Activated T-cell treated with anti-CD3 and anti-CD28 coated beads, Interleukin-2, amount 50 U/mL, for 24 hours (primary cell): ENCODE data around the gene NEO1.

Experiments used
- DNase-seq: peaks from one replicate; pipeline ENCODE4 v3.0.0-alpha.2; 2020
- H3K27ac Mint-ChIP-seq: 2 replicates; pipeline ENCODE4 v1.8.0; 2020; ENCODE audit warnings: mild to moderate bottlenecking, mixed read lengths
- H3K27me3 Mint-ChIP-seq: 2 replicates; pipeline ENCODE4 v1.8.0; 2020; ENCODE audit warnings: mixed read lengths
- H3K36me3 Mint-ChIP-seq: 2 replicates; pipeline ENCODE4 v1.8.0; 2020; ENCODE audit warnings: low read depth, mixed read lengths
- H3K4me1 Mint-ChIP-seq: 2 replicates; pipeline ENCODE4 v1.8.0; 2020; ENCODE audit warnings: low read depth, mixed read lengths
- H3K4me3 Mint-ChIP-seq: 2 replicates; pipeline ENCODE4 v1.8.0; 2020; ENCODE audit warnings: mild to moderate bottlenecking, moderate library complexity, mixed read lengths
- H3K9me3 Mint-ChIP-seq: 2 replicates; pipeline ENCODE4 v1.8.0; 2020; ENCODE audit warnings: mixed read lengths

Gene NEO1

DNA sequence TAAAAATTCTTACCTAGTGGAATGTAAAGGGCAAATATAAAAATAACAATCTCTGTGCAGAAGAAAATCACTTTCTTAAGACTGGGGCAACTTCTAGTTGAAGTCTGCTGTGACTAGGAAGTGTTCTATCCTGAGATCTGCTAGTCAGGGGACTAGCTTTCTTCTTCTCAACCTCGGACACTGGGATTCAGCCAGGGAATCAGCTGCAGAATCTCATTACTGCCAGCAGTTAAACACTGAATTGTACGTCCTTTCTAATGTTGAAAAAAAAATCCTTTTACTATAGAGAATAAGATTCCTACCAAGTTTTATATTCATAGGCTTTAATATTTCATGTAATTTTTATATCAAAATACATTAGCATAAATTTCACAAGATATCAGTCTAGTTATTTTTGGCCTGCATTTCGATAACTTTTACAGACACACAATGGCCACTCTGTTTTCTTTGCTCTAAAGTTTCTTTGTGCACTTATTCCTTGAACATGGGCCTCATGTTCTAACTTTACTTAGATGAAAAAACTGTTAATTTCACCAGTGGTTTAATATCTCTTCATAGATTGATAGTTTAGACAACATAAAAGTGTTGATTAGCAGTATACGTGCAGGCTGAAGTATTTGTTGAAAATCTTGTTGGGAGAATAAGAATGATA, 2.6 kb upstream of the NEO1 start:
- Mint-ChIP-seq H3K9me3 (no peaks in the 10 kb centered on the region), H3K27me3 (peaks cover 15% of the 10 kb centered on the region)

DNA sequence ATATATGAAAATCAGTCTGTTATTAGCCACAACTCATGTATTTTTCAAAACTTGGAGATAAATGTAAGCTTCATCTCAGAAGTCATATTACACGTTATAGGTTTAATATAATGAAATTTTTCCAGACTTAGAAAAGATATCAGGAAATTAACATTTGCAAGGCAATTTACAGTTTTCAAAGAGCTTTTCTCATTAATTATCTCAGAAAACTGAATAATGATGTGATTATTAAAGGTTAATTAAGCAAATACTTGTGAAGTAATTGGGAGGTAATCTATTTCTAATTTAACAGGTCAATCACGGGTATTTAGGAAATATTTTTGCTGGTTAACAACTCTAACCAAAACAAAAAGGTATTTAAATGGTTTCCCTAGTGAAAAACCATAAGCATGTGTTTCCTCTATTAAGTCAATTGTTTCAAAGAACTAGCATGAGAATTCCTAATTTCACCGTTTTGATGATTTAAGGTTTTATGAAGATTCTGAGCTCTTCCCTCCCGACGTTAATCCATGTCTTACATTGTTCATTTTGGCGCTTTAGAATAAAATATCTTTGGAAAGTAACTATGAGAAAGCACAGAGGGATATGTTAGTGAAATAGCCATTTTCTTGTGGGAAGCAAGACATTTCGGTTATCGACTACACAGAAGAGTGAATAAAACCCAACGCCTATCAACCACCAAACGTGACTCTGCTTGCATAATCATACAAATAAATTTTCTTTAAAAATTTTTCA, 1.5 kb upstream of the NEO1 start:
- H3K4me1 Mint-ChIP-seq, result peaks cover 11% of the 10 kb centered on the region
- H3K27ac Mint-ChIP-seq, result no peak overlapping the region
- peak overlapping the region; percentile 72 for H3K4me3 Mint-ChIP-seq

More for the DNA sequence above, 2.6 kb upstream of the NEO1 start:
- Mint-ChIP-seq H3K36me3 (no peaks in the 10 kb centered on the region), H3K27ac (no peak overlapping the region), H3K4me1 (peaks cover 11% of the 10 kb centered on the region), H3K4me3 (no peak overlapping the region)
- no peak for DNase-seq

DNA sequence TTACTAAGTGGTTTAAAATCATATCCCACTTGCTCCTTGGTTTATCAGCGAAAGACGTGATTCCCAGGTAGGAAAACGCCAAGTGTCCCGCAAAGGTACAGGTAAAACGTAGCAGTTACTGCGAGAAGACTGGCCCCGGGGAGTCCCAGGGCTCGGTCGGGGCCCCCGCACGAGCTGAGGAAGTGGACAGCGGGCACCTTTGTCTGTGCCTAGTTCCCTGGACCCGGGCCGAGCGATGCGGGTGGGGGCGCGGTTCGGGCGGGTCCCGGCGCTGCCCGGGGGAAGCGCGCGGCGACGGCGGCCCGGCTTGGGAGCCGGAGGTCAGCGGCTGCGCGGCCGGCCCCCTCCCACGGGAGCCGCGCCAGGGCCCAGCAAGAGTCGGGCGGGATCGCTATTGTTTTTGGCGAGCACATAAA, 864 bp upstream of the NEO1 start:
- no peak for DNase-seq
- Mint-ChIP-seq H3K27me3 (peaks cover 15% of the 10 kb centered on the region), H3K36me3 (no peaks in the 10 kb centered on the region), H3K9me3 (no peaks in the 10 kb centered on the region), H3K27ac (no peak overlapping the region), H3K4me3 (peak overlapping the region; percentile 76), H3K4me1 (peaks cover 11% of the 10 kb centered on the region)

More for the DNA sequence above, 1.5 kb upstream of the NEO1 start:
- Mint-ChIP-seq H3K27me3 (peaks cover 15% of the 10 kb centered on the region), H3K36me3 (no peaks in the 10 kb centered on the region), H3K9me3 (no peaks in the 10 kb centered on the region)
- no peak for DNase-seq

DNA sequence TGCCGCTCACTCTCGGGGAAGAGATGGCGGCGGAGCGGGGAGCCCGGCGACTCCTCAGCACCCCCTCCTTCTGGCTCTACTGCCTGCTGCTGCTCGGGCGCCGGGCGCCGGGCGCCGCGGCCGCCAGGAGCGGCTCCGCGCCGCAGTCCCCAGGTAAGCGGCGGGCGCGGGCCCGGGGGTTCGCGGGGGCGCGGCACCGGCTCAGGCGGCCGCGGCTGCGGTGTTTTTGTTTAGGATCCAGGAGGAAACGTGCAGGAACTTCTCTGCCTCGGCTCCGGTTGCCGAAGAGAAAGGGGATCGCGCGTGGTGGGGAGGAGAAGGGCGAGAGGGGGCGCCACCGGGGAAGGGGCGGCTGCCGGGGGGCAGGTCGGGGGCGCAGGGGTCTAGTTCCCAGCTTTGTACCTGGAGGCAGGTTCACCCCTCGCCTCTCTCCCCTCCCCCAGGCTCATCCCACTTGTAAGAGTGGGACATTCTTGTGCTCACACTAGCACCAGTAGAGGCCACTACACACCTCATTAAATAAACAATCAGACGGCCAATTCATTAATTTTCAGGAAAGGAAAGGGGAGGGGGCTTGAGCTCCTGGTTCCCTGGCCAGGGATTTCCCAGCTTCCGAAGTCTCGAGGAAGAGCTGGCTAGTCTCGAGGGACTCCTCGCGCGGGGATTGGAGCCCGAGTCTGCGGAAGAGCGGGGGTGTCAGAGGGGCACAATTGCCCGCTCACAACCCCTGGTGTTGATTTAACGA, 562 bp downstream of the NEO1 start:
- H3K36me3 Mint-ChIP-seq, result no peaks in the 10 kb centered on the region
- peaks cover 15% of the 10 kb centered on the region for H3K27me3 Mint-ChIP-seq
- H3K4me3 Mint-ChIP-seq, result peak overlapping the region; percentile 81
- H3K27ac Mint-ChIP-seq, result peak overlapping the region; percentile 37
- H3K9me3 Mint-ChIP-seq, result no peaks in the 10 kb centered on the region
- peaks cover 11% of the 10 kb centered on the region for H3K4me1 Mint-ChIP-seq
- DNase-seq, result peak; percentile 43

DNA sequence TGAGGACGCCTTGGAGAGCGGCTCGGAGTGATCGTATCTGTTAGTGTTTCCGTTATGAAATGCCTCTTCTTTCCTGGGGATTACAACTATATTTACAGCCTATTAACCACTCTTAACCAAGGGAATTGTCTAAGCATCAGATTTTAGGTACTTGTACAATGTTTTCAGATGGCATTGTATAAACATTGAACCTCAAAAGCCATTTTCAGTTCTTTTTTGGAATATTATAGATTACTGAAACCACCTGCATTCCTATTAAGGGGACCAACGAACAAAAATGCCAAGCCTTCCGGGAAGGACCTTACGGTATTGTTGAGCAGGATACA, 1.1 kb downstream of the NEO1 start:
- Mint-ChIP-seq H3K4me3 (peak overlapping the region; percentile 81), H3K27ac (peak overlapping the region; percentile 37)

DNA sequence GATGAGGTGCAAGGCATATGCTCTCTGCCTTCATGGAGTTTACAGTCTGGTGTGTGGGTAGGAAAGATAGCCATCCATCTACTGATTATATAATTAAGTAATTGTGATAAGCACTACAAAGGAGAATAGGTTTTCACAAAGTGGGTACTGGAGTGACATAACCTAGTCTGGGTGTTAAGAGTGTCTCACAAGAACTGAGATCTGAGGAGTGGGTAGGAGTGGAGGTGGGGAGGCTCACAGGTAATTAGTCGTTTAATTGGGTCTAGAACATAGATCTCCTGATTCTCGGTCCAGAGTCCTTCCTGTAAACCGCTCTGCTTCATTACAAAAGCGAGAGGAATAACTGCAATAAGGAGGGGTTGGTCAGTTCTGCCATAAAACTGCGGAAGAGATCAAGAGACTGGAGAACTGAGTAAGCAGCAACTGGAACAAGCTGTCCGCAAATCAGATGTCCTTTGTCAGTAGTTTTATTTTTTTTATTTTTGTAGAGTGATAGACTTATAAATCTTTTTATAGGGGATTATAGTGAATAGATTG, 2.2 kb downstream of the NEO1 start:
- no peak overlapping the region for H3K27ac Mint-ChIP-seq
- peaks cover 11% of the 10 kb centered on the region for H3K4me1 Mint-ChIP-seq
- H3K9me3 Mint-ChIP-seq, result no peaks in the 10 kb centered on the region
- H3K27me3 Mint-ChIP-seq, result peaks cover 15% of the 10 kb centered on the region
- H3K36me3 Mint-ChIP-seq, result no peaks in the 10 kb centered on the region
- H3K4me3 Mint-ChIP-seq, result no peak overlapping the region
- DNase-seq, result no peak

More for the DNA sequence above, 1.1 kb downstream of the NEO1 start:
- H3K4me1 Mint-ChIP-seq, result peaks cover 11% of the 10 kb centered on the region
- H3K27me3 Mint-ChIP-seq, result peaks cover 15% of the 10 kb centered on the region
- no peak for DNase-seq
- no peaks in the 10 kb centered on the region for H3K36me3 Mint-ChIP-seq
- H3K9me3 Mint-ChIP-seq, result no peaks in the 10 kb centered on the region

DNA sequence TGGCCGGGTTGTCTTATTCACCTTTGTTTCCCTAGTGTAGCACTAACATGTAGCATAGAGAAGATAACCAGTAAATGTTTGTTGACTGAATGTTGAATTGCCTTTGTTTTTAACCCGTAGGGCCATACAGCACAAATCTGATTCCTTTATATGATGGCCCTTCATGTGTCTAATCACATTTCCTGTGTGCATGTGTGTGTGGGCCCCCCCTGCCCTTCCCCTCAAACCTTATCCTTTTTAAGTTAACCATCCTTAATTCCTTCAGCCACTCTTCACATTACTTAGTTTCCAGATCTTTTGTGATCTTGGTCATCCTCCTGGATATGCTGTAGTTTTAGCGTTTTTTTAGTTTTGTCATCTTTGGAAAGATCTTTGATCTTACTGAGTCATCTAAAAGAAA, 4.2 kb downstream of the NEO1 start:
- H3K36me3 Mint-ChIP-seq, result no peaks in the 10 kb centered on the region
- no peaks in the 10 kb centered on the region for H3K9me3 Mint-ChIP-seq
- DNase-seq, result no peak
- H3K27me3 Mint-ChIP-seq, result peaks cover 10% of the 10 kb centered on the region
- no peak overlapping the region for H3K27ac Mint-ChIP-seq
- H3K4me1 Mint-ChIP-seq, result peaks cover 7% of the 10 kb centered on the region
- no peak overlapping the region for H3K4me3 Mint-ChIP-seq

DNA sequence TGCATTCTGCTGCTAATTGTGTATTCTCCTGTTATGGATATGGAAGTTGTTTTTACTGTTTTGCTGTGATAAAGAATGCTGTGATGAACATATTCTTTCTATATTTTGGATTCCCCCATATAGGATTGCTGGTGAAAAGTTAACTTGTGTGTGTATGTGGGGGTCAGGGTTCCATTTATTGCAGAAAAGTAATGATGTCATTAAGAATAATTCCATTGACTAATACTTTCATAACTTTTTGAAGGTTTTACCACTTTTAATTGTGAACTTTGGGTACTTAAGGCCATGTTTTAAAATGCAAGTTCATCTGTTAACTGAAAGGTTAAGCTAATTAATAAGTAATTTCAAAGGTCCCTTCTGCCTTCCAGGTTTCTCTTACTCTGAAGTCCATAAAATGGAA, 6.2 kb downstream of the NEO1 start:
- H3K4me1 Mint-ChIP-seq, result peaks cover 2% of the 10 kb centered on the region
- H3K27ac Mint-ChIP-seq, result no peak overlapping the region
- DNase-seq, result no peak
- no peaks in the 10 kb centered on the region for H3K9me3 Mint-ChIP-seq
- no peak overlapping the region for H3K4me3 Mint-ChIP-seq
- peaks cover 8% of the 10 kb centered on the region for H3K27me3 Mint-ChIP-seq
- H3K36me3 Mint-ChIP-seq, result no peaks in the 10 kb centered on the region

DNA sequence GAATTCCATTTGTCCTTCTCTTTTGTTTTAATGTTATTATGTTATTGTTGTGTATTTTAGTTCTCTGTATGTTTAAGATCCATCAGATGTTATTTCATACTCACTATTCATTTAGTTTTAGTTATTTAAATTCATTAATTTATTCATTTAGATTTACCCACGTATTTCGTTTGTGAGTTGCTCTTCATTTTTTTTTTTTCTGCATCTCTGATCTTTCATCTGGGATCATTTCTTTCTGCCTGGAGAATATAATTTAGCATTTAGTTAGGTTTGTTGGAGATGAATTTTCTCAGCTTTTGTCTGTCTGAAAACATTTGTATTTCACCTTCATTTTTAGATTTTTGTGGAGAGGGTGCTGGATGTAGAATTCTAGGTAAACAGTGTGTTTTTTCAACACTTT, 12.9 kb downstream of the NEO1 start:
- Mint-ChIP-seq H3K36me3 (no peaks in the 10 kb centered on the region), H3K27me3 (peaks cover 8% of the 10 kb centered on the region), H3K4me3 (no peak overlapping the region), H3K4me1 (no peaks in the 10 kb centered on the region), H3K9me3 (no peaks in the 10 kb centered on the region), H3K27ac (no peak overlapping the region)
- no peak for DNase-seq

DNA sequence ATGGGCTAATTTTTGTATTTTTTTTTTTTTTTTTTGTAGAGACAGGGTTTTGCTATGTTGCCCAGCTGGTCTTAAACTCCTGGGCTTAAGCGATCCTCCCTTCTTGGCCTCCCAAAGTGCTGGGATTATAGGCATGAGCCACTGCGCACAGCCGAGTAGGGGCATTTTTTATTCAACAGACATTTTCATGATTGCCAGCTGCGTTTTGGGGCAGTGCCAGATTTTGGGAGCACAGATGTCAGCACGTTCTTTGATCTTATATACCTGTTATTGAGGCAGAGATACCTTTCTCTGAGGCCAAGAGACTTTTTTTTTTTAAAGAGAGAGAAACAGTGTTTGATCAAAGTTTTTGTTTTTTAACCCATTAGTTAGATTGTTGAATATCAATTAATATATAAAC, 16.8 kb downstream of the NEO1 start:
- Mint-ChIP-seq H3K27ac (no peak overlapping the region), H3K4me1 (no peaks in the 10 kb centered on the region), H3K4me3 (no peak overlapping the region), H3K36me3 (no peaks in the 10 kb centered on the region), H3K9me3 (no peaks in the 10 kb centered on the region), H3K27me3 (no peaks in the 10 kb centered on the region)
- DNase-seq, result no peak

DNA sequence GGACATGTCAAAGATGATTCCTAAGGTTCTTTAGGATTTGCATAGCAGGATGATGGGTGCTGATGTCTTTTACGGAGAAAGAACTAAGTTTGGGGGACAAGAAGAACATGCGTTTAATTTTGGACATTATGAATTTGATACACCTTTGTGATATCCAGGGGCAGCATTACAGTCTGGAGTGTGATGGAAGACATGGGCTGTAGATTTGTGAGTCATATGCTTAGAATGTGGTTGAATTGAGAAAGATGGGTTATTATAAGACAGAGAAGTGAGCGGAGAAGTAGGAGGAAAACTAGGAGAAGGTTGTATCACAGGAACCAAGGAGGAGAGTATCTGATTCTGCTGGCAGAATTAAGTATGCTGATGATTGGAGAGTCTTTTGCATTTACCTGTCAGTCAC, 20.6 kb downstream of the NEO1 start:
- Mint-ChIP-seq H3K27ac (no peak overlapping the region), H3K4me1 (no peaks in the 10 kb centered on the region), H3K9me3 (no peaks in the 10 kb centered on the region), H3K27me3 (no peaks in the 10 kb centered on the region), H3K36me3 (no peaks in the 10 kb centered on the region), H3K4me3 (no peak overlapping the region)
- DNase-seq, result no peak

DNA sequence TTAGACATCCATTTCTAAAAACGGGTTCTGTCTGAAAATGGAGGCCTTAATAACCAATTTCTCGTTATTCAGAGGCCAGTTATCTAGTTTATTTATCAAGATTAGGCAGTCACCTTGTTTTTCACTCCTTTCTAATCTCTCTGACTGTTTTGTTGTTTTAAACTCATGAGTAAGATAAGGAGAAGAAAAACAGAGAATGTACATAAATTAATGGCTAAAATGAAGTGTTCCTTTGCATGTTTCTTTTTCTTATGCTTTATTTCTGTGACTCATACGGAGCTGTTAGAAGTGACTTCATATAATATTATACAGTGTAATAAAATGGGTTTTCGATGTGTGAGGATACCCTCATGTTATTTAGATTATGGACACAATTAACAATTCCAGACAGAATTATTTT, 22.0 kb downstream of the NEO1 start:
- peaks cover 1% of the 10 kb centered on the region for H3K4me1 Mint-ChIP-seq
- H3K9me3 Mint-ChIP-seq, result no peaks in the 10 kb centered on the region
- no peak overlapping the region for H3K4me3 Mint-ChIP-seq
- H3K36me3 Mint-ChIP-seq, result no peaks in the 10 kb centered on the region
- H3K27ac Mint-ChIP-seq, result no peak overlapping the region
- DNase-seq, result no peak
- H3K27me3 Mint-ChIP-seq, result no peaks in the 10 kb centered on the region

DNA sequence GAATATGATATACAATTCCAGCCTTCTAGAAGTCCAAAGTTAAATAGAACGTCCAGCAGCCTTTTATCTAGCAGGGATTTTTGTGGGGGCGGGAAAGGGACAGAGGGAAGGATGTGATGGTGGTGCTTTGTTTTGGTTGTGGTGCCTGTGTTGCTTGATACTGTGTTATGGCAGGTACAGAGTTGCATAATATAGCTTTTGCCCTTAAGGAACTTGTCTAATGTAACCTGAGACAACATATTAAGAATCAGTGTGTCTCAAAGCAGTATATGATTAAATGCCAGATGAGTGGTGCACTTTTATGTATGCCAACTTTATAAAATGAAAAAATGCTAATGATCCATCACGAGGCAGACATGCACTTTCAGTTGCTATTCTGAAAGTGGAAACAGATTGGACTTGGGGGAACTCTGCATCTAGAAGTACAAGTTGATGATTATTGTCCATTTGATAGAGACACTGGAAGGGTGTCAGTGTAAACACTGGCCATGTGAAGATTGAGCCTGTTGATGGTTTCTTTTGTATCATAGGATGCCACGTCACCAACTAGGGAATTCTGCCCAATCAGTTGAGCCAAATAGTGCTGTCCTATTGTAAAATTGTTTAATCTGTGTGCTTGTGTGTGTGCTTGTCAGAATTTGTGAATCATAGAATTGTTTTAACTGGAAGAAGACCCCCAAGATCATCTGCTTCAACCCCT, 23.0 kb downstream of the NEO1 start:
- no peak overlapping the region for H3K27ac Mint-ChIP-seq
- H3K4me3 Mint-ChIP-seq, result no peak overlapping the region
- DNase-seq, result no peak
- H3K4me1 Mint-ChIP-seq, result peaks cover 1% of the 10 kb centered on the region
- no peaks in the 10 kb centered on the region for H3K27me3 Mint-ChIP-seq
- H3K9me3 Mint-ChIP-seq, result no peaks in the 10 kb centered on the region
- H3K36me3 Mint-ChIP-seq, result no peaks in the 10 kb centered on the region

DNA sequence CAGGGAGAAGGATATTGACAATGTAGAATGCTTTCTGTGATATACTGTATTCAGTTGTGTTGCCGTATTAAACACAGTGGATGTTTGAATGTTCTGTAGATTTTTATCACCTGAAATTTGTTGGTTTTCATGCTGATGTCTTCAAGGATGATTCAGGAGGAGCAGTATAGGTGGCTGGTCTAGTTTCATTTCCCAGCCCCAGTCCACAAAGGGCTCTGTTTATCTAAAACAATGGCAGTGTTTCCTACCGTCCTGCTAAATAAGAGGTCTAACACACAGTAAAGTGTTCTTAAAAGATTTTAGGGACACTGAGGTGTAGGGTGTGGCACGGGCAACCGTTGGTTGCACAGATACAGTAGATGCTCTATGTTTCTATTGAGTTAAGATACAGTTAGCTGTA, 26.0 kb downstream of the NEO1 start:
- Mint-ChIP-seq H3K36me3 (no peaks in the 10 kb centered on the region), H3K4me3 (no peak overlapping the region), H3K27ac (no peak overlapping the region), H3K27me3 (no peaks in the 10 kb centered on the region), H3K9me3 (no peaks in the 10 kb centered on the region), H3K4me1 (peaks cover 1% of the 10 kb centered on the region)
- DNase-seq, result no peak
